SH-SY5Y (cell line): ENCODE results near the gene BTRC.

Experiments used
- GATA2 ChIP-seq: IDR thresholded peaks from 2 replicates; pipeline ENCODE4 v1.6.1; 2011; ENCODE audit warnings: mild to moderate bottlenecking, low read depth, low read length
- GATA3 ChIP-seq: IDR thresholded peaks from 2 replicates; pipeline ENCODE4 v1.6.1; 2011; ENCODE audit warnings: low read depth, mild to moderate bottlenecking, low read length, moderate library complexity

DNA sequence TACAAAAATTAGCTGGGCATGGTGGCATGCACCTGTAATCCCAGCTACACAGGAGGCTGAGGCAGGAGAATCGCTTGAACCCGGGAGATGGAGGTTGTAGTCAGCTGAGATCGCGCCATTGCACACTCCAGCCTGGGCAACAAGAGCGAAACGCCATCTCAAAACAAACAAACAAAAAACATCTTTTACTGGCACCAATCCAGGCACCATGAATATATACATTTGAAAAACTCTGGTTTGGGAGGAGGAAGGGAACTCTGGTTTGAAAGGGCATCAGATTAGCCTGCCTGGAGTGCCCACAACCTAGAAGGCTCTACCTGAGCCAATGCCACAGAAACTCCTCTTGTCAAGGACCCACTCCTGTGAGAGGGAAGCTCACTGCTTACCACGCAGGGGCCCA, 218.2 kb downstream of the BTRC start:
- no peak for TF ChIP-seq GATA2
- no peak for TF ChIP-seq GATA3
